GM12878 (cell line): ENCODE results near the gene CALM3.

ENCODE experiments used
- CHD2 ChIP-seq: IDR thresholded peaks from 2 replicates; pipeline ENCODE4 v1.6.1; 2011; ENCODE audit warnings: low read depth, low read length, improper control_type of control experiment, borderline replicate concordance
- CHD4 ChIP-seq: fragments of 200-600 bp; sonication (generic); IDR thresholded peaks from 2 replicates; pipeline ENCODE4 v1.6.1; 2016; ENCODE audit warnings: mild to moderate bottlenecking
- CTCF ChIP-seq, 3 experiments: IDR thresholded peaks in 2 of 3; conservative IDR thresholded peaks in 1 of 3; 2 replicates each; pipeline ENCODE4 v1.5.1; 2011; ENCODE audit warnings: low read depth in 3 of 3, low read length in 3 of 3, mild to moderate bottlenecking in 3 of 3, control low read depth in 2 of 3, moderate library complexity in 2 of 3, inconsistent platforms in 1 of 3, mixed read lengths in 1 of 3; ENCODE audit not compliant: control insufficient read depth in 2 of 3, insufficient read depth in 1 of 3; ENCODE audit errors: extremely low read depth in 1 of 3
- EED ChIP-seq: sonication (generic); IDR thresholded peaks from 2 replicates; pipeline ENCODE4 v1.6.1; 2016; ENCODE audit warnings: antibody characterized with exemption, low read depth
- EGR1 ChIP-seq, 2 experiments: IDR thresholded peaks; 1 replicate in 1 of 2; 2 replicates in 1 of 2; pipeline ENCODE4 v1.6.1; 2011 to 2012; ENCODE audit warnings: low read depth in 2 of 2, low read length in 2 of 2, borderline replicate concordance in 1 of 2, mild to moderate bottlenecking in 1 of 2, moderate library complexity in 1 of 2
- EZH2 ChIP-seq: IDR thresholded peaks from 2 replicates; pipeline ENCODE4 v1.6.1; 2012; ENCODE audit warnings: low read depth, mild to moderate bottlenecking, control low read depth, inconsistent platforms, low read length, borderline replicate concordance; ENCODE audit not compliant: control insufficient read depth
- MTA2 ChIP-seq: fragments of 450-650 bp; IDR thresholded peaks from 2 replicates; pipeline ENCODE4 v1.6.1; 2016; ENCODE audit warnings: low read depth, mild to moderate bottlenecking, moderate library complexity
- POLR2A ChIP-seq: IDR thresholded peaks from 2 replicates; pipeline ENCODE4 v1.6.1; 2011; ENCODE audit warnings: low read depth, mild to moderate bottlenecking, low read length
- RAD21 ChIP-seq: IDR thresholded peaks from 2 replicates; pipeline ENCODE4 v1.6.1; 2011; ENCODE audit warnings: mild to moderate bottlenecking, low read depth, low read length, moderate library complexity; ENCODE audit not compliant: insufficient read depth
- SREBF2 ChIP-seq: IDR thresholded peaks from 2 replicates; pipeline ENCODE4 v1.6.1; 2012; ENCODE audit warnings: mild to moderate bottlenecking, low read length
- YY1 ChIP-seq: IDR thresholded peaks from 2 replicates; pipeline ENCODE4 v1.6.1; 2011; ENCODE audit warnings: low read depth, mild to moderate bottlenecking, low read length
- ZBTB33 ChIP-seq: fragments of 450-650 bp; IDR thresholded peaks from 2 replicates; pipeline ENCODE4 v1.6.1; 2017; ENCODE audit warnings: mild to moderate bottlenecking

GRCh38 chr19:46609511-46610412 is 8.6 kb downstream of the CALM3 start:
- TF ChIP-seq RAD21 (no peak), CTCF (IDR thresholded peaks at IDR 0.05 in 2 of 3, conservative IDR thresholded peaks at IDR 0.05 in 1 of 3; ENCODE audit: control insufficient read depth in 2 of 3, extremely low read depth in 1 of 3, insufficient read depth in 1 of 3, low read depth in 3 of 3, low read length in 3 of 3) (no peak), MTA2 (no peak), YY1 (no peak), POLR2A (no peak; the same call in 1 of the 2 replicates), CHD2 (no peak), ZBTB33 (no peak), EGR1 (IDR thresholded peaks at IDR 0.05; ENCODE audit: borderline replicate concordance in 1 of 2, low read depth in 2 of 2, low read length in 2 of 2) (no peak), CHD4 (no peak), EZH2 (no peak), EED (no peak), SREBF2 (no peak)
